ENCODE measurements around the gene MET.
"Not testable (repeated sequence)": the region's sequence is repeated elsewhere in the genome, so short reads cannot be mapped to it uniquely, and the experiment has no call there.

MET gene

GRCh38 chr7:116698930-116699721, 27.1 kb downstream of the MET start:
- peak; percentile 86 for DNase-seq

- DNase-seq, result no peak
Measured at GRCh38 chr7:116699722-116700120, 27.7 kb downstream of the MET start.

DNA sequence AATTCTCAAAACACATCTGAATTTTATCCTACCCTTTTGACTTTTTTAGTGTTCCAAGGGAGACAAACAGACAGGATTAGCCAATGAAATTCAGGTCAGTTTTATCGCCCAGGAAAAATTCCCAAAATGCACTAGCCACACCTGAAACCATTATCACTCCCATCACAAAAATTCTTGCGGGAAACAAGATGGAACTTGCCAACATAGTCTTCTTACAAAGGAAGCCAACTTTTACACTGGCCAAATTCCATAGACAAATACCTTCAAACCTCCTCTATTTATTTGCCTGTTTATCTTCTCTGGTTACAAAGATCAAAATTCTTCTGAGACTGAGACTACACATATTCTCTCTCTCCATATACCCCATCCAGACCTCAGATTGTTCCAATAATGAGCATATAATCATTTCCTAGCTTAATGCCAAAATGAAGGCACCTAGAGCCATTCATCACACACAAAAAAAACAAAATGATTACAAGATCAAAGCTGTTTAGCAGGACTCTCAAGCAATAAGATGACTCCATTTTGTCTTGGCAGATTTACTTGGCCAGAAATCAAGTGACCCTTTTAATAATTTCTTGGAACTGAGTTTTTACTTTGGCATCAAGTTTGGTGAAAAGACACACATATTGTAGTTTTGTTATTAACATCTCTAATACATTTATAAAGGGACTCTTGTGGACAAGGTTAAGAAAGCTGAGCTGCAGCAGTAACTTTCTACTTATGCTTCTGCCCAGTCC, 30.2 kb downstream of the MET start:
- no peak for DNase-seq

GRCh38 chr7:116704650-116705228, 32.7 kb downstream of the MET start:
- DNase-seq, result no peak

GRCh38 chr7:116705419-116705818, 33.4 kb downstream of the MET start:
- no peak for DNase-seq

- DNase-seq, result no peak
Measured at GRCh38 chr7:116706668-116707126, 34.7 kb downstream of the MET start.

DNA sequence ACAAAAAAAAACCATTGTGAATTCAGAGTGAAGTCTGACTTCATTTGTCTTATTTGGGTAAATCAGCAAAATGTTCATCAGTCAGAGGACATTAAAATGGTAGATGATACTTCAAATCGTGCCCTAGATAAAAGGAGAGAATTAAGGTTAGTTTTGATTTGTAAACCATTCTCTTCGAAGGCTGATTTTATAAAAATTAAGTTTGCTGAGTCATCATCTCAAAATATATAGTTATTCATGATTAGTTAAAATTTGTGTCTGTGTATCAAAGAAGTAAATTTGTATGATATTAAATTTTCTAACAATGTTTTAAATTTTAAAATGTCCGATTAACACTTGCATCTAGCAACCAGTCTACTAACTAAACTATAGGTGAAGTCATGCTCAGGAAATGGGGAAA, 35.3 kb downstream of the MET start:
- no peak for DNase-seq

DNA sequence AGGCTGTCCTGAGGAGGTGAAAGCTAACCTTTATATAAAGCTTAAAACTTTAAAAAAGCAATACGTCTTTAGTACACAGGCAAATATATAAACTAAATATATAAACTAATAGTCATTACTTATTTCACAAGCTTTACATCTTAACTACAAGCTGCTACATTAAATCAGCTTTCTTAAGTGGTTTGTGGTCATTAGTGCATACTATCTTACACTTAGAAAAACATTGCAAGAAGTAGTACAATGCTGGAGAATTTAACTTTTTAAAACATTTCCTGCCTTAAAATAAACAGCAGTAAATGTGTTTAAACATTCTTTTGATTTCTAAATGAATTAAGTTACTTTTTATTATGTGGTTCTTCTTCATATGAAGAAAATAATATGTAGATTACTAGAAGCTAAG, 36.3 kb downstream of the MET start:
- DNase-seq, result no peak

DNA sequence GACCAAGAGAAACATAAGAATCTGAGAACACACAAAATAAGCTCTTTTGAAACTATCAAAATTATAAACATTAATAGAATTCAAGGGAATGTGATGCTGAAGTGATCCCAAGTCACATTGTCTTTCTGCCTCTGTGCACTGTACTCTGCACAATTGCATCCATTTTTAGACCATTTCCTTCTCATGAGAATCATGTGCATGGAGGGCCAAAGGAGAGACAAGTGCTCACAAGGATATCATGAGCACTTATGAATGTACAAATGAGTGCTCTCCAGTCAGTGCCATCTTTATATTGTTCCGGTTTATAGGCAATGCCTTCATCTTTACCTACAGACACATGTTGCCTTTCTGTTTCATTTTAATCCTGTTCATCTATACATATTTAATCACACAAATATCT, 36.9 kb downstream of the MET start:
- DNase-seq, result no peak

- no peak for DNase-seq
Measured at GRCh38 chr7:116709336-116709735, 37.3 kb downstream of the MET start.

DNA sequence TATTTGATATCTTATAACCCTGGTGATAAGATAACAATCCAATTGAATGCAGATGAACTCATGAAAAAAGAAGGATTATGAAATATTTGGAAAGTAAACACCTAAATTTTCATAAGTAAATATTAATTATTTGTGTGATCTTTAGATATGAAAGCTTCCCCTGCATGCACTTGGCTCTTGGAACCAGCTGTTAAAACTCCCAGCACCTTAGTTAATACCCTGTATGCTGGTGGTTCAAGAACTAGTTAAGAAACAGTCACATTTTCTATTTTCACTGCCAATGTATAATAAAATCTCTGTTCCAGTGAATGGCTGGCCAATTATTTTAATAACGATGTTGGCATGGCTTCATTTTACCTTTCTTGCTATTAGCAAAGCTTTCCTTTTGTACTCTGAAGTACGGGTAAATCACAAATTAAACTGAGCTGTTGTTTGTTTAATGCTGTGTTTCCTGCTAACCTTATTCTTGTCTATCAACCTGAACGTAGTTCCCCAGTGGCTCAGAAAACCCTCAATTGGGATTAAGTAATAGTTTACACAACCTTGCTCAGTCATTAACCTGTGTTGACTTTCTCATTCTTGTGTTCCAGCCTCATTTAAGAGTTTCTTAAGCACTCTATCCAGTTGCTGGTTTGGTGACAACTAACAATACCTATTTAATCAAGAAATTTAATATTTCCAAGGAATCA, 38.9 kb downstream of the MET start:
- DNase-seq, result peak; percentile 96

- no peak for DNase-seq
Measured at GRCh38 chr7:116711790-116712189, 39.8 kb downstream of the MET start.

- no peak for DNase-seq
Measured at GRCh38 chr7:116713500-116713899, 41.5 kb downstream of the MET start.

DNA sequence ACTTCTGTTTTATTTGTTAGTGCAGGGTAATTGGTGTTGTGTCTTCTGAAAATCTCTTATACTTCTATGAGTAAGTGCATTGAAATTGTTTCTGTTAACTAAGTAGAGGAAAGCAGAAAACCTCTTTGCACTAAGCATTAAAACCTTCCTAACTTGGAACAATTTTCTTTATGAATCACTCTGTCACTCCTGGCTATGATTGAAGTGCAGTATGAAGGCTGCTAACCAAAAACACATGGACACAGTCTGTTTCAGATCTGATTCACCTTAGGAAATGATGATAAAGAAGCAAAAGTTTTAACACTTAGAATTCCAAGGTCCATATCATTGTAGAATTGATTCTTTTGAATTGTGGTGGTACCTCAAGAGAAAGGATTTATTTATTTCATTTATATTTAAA, 41.9 kb downstream of the MET start:
- no peak for DNase-seq

GRCh38 chr7:116715077-116715476, 43.1 kb downstream of the MET start:
- no peak for DNase-seq

DNA sequence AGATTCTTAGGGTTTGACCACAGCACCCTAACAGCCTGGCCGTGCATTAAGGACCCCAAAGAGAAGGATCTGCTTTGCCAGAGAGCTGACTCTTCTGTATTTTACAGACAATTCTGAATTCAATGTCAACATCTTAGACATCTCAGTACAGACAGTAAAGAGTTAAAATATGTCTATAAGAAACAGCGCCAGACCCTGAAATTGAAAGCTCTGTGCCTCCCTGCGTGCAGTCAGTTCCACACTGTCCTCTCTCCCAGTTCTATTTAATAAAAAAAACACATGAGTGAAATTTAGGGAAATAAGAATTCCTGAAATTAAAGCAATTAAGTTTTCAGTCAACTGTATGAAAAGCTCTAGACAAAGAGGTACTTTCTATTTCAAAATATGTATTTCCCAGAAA, 45.1 kb downstream of the MET start:
- no peak for DNase-seq

DNA sequence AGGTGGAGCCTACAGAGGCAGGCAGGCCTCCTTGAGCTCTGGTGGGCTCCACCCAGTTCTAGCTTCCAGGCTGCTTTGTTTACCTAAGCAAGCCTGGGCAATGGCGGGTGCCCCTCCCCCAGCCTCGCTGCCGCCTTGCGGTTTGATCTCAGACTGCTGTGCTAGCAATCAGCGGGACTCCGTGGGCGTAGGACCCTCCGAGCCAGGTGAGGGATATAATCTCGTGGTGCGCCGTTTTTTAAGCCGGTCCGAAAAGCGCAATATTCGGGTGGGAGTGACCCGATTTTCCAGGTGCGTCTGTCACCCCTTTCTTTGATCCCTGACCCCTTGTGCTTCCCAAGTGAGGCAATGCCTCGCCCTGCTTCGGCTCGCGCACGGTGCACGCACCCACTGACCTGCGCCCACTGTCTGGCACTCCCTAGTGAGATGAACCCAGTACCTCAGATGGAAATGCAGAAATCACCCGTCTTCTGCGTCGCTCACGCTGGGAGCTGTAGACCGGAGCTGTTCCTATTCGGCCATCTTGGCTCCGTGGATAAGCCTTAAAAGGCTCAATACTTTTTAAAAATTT, 52.0 kb downstream of the MET start:
- not testable (repeated sequence) for DNase-seq

DNA sequence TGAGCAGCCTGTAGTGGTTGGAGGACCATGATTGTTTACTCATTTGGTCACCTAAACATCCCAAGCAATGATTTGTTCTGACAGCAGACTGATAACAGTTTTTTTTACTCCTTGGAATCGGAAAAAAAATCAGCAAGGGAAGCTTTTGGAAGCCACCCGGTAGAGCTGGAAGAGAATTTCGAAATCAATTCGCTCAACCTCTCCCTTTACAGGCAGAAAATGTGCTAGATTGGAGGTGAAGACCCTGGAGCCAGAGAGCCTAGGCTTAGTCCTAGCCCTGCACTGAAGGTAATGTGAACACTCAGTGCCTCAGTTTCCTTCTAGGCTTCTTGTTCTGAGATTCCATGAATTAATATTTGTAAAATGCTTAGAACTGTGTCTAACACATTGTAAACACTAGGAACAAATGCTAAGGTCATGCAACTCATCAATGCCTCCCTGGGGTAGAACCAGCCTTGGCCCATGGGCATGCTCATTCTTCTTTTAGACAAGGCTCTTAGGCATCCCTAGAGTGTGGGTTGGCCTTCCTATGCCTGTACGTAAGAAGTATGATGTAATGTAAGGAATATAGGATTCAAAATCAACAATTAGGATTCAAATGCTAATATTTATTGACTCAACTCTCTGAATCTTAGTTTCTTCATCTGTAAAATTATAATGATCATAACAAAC, 52.7 kb downstream of the MET start:
- no peak for DNase-seq

GRCh38 chr7:116726149-116726548, 54.2 kb downstream of the MET start:
- no peak for DNase-seq

DNA sequence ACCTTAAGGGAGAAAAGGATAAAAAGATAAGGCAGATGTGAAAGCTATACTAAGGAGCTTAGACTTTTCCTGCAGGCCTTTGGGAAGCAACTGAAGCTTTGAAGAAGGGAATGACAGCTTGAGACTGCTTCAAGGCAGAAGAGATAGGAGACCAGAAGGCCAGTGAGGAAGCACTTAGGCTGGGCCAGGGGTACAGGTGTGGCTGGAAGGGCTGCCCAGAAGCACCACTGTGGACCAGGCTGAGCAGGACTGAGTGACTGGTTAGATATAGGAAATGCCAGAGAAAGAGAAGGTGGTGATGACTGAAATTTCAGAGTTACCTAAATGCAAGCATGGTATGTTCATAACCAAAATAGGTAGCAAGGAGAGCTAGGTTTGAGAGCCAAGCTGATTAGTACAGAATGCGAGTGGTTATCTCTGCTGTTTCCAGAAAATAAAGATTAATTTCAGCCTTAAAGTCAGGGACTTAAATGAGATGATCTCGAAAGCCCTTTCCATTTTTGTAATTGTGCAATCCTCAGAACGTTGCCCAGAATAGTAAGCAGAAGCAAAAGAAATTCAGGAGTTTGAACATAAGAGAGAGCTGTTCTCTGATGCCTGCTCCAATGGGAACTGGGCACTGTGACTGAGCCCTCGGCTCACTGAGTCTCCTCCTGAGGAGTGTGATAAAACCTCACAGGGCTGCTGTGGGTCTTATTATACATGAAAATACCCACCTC, 54.9 kb downstream of the MET start:
- DNase-seq, result no peak

DNA sequence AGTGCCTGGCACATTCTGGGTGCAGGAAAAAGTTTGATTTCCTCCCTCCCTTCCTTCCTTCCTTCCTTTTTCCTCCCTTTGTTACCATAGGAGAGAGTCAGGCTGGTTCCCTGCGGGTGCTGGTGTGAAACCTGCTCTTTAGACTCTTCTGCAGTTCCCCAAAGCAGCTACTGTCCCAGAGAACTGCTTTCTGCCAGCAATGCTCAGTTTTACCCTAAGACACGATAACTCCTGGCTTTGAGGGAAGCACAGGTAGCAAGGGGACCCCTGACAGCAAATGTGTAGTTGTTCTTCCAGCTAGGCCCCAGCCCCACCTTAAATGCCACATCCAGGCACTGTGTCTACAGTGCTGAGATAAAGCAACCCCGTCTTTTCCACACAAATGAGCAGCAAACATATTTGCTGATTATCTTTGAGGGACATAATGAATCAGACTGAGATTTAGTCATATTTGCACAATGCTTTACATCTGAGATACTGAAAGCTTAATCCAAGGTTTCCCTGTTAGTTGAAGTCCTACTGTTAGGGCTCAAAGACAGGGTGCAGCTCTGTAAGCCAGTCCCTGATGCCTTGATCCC, 55.5 kb downstream of the MET start:
- no peak for DNase-seq

All from NCI-H1417 treated with DMSO at 0.1 percent for 48 hours (cell line).